Ammon's horn (tissue), 1 donor: Measurements from ENCODE around the gene TMEM62.

ENCODE experiments used
- DNase-seq: peaks from one replicate; pipeline ENCODE4 v3.0.0-alpha.2; 2016; ENCODE audit warnings: low spot score

The TMEM62 gene

DNA sequence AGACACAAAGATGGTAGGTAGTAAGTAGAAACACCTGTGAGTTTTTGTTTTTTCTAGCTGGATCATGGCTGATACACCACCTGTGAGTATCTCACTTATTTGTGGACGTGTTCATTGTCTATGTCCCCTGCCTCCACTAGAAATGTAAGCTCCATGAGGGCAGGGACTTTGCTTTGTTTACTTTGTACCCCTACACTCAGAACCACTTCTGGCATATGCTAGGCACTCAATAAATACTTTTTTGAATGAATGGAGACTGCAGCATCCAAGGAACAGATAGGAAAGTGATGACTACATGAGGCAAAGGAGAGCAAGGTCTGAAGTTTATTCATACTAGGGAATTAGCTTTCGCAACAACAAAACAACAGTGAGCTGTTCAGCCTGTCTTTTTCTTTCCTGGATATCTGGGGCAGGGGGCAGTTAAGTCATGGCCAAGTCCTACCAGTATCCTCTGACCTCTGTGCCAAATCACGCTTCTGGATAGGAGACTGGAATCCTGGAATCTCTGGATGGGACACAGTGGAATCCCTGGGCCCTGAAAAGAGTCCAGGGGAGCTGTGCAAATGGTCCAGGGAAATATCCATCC is 99.0 kb downstream of the TMEM62 start:
- no peak for DNase-seq
